Right atrium auricular region (tissue), 2 donors: Measurements from ENCODE around the gene UBE2G2. TPM values are rescaled to one million over a fixed set of nuclear protein-coding genes. Genes with fewer than 3 reads are reported as not detected.

Experiments
- DNase-seq: peaks from one replicate; pipeline ENCODE4 v3.0.0-alpha.2; 2019; ENCODE audit warnings: low spot score
- H3K27ac ChIP-seq, 2 donors: fragments of 200-600 bp; sonication (generic); 1 replicate in 1 of 2; 2 replicates in 1 of 2; pipeline ENCODE4 v1.5.1; 2016 to 2019
- H3K27me3 ChIP-seq, 2 donors: fragments of 200-600 bp; sonication (generic); one replicate each; pipeline versions ENCODE4 v1.5.1 to v1.6.0; 2017 to 2019
- H3K36me3 ChIP-seq: fragments of 200-600 bp; sonication (generic); one replicate; pipeline ENCODE4 v1.5.1; 2016
- H3K4me1 ChIP-seq, 2 donors: fragments of 200-600 bp; sonication (generic); one replicate each; pipeline versions ENCODE4 v1.5.1 to v1.6.0; 2017 to 2019
- H3K4me3 ChIP-seq, 2 donors: fragments of 200-600 bp; sonication (generic); 1 replicate in 1 of 2; 2 replicates in 1 of 2; pipeline ENCODE4 v1.5.1; 2017 to 2019; ENCODE audit warnings: mild to moderate bottlenecking in 1 of 2, moderate library complexity in 1 of 2
- H3K9me3 ChIP-seq, 2 donors: fragments of 200-600 bp; sonication (generic); one replicate each; pipeline ENCODE4 v1.5.1; 2019
- total RNA-seq, 2 donors: library from RNA; depleted of rRNA; stranded (reverse); fragments of >200 nt; gene quantifications; one replicate each; pipeline ENCODE4 v1.1.0, GENCODE V29; 2016
- TF ChIP-seq, protein P1 (sequence below), 2 donors: fragments of 200-600 bp; sonication (generic); IDR thresholded peaks; one replicate each; pipeline ENCODE4 v1.5.1; 2019; ENCODE audit warnings: antibody characterized with exemption in 2 of 2

Gene UBE2G2
- total RNA-seq, 2 donors from 2014 or later = 47.5 to 52.5 TPM

DNA sequence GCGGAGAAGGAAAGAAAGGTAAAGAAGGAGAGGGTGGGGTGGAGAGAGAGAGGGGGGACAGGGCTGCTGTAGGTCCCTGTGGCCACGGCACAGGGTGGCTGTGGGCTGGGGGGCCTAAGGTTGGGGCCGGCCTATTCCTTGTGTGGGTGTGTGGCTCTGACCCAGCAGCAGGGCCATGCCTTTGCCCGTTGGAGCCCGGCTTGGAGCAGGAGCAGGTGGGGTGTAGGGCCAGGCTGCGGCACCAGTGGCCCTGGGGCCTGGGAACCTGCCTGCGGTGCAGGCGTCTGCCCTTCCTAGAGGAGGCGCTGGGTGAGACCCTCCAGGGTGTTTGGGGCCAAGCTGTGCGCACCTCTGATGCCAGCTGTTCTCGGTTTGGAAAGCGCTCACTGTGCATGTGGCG is 35.9 kb upstream of the UBE2G2 start:
- no peak overlapping the region for H3K27ac ChIP-seq
- peaks cover 0 to 7% of the 10 kb centered on the region in 2 donors for H3K4me1 ChIP-seq
- no peaks in the 10 kb centered on the region for H3K36me3 ChIP-seq
- no peaks in the 10 kb centered on the region for H3K27me3 ChIP-seq
- H3K9me3 ChIP-seq = no peaks in the 10 kb centered on the region
- DNase-seq = no peak
- no peak overlapping the region for H3K4me3 ChIP-seq
- TF ChIP-seq, protein P1, sequence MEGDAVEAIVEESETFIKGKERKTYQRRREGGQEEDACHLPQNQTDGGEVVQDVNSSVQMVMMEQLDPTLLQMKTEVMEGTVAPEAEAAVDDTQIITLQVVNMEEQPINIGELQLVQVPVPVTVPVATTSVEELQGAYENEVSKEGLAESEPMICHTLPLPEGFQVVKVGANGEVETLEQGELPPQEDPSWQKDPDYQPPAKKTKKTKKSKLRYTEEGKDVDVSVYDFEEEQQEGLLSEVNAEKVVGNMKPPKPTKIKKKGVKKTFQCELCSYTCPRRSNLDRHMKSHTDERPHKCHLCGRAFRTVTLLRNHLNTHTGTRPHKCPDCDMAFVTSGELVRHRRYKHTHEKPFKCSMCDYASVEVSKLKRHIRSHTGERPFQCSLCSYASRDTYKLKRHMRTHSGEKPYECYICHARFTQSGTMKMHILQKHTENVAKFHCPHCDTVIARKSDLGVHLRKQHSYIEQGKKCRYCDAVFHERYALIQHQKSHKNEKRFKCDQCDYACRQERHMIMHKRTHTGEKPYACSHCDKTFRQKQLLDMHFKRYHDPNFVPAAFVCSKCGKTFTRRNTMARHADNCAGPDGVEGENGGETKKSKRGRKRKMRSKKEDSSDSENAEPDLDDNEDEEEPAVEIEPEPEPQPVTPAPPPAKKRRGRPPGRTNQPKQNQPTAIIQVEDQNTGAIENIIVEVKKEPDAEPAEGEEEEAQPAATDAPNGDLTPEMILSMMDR (IDR thresholded peaks at IDR 0.05) = no peak

GRCh38 chr21:44836666-44837471 is 35.2 kb upstream of the UBE2G2 start:
- no peak overlapping the region for H3K27ac ChIP-seq
- H3K36me3 ChIP-seq = no peaks in the 10 kb centered on the region
- H3K4me1 ChIP-seq = peaks cover 0 to 7% of the 10 kb centered on the region in 2 donors
- no peaks in the 10 kb centered on the region for H3K27me3 ChIP-seq
- no peak for DNase-seq
- no peak overlapping the region for H3K4me3 ChIP-seq
- TF ChIP-seq, protein P1 (IDR thresholded peaks at IDR 0.05) = no peak
- no peaks in the 10 kb centered on the region for H3K9me3 ChIP-seq

GRCh38 chr21:44836349-44836665 is 34.7 kb upstream of the UBE2G2 start:
- TF ChIP-seq, protein P1 (IDR thresholded peaks at IDR 0.05) = no peak
- H3K27ac ChIP-seq = no peak overlapping the region
- H3K4me1 ChIP-seq = peaks cover 0 to 7% of the 10 kb centered on the region in 2 donors
- no peak for DNase-seq
- no peaks in the 10 kb centered on the region for H3K9me3 ChIP-seq
- H3K36me3 ChIP-seq = no peaks in the 10 kb centered on the region
- no peak overlapping the region for H3K4me3 ChIP-seq
- no peaks in the 10 kb centered on the region for H3K27me3 ChIP-seq

DNA sequence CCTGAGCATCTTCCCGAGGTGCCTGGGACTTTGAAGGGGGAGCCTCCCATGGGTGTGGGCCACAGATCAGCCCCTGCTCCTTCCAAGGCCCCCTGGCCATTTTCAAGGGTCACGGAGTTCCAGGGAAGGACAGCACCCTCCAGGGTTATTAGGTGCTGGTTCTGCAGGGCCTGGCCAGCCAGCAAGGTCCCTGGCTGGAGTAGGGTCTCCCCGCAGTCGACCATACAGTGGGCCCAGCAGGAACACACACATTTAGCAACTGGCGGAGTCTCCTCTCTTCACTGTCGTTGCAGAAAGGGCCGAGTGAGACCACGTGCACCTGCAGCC is 34.0 kb upstream of the UBE2G2 start:
- TF ChIP-seq, protein P1 (IDR thresholded peaks at IDR 0.05) = no peak
- H3K27ac ChIP-seq = no peak overlapping the region
- H3K9me3 ChIP-seq = no peaks in the 10 kb centered on the region
- H3K36me3 ChIP-seq = no peaks in the 10 kb centered on the region
- no peak overlapping the region for H3K4me3 ChIP-seq
- H3K4me1 ChIP-seq = peaks cover 0 to 7% of the 10 kb centered on the region in 2 donors
- H3K27me3 ChIP-seq = no peaks in the 10 kb centered on the region
- DNase-seq = no peak

DNA sequence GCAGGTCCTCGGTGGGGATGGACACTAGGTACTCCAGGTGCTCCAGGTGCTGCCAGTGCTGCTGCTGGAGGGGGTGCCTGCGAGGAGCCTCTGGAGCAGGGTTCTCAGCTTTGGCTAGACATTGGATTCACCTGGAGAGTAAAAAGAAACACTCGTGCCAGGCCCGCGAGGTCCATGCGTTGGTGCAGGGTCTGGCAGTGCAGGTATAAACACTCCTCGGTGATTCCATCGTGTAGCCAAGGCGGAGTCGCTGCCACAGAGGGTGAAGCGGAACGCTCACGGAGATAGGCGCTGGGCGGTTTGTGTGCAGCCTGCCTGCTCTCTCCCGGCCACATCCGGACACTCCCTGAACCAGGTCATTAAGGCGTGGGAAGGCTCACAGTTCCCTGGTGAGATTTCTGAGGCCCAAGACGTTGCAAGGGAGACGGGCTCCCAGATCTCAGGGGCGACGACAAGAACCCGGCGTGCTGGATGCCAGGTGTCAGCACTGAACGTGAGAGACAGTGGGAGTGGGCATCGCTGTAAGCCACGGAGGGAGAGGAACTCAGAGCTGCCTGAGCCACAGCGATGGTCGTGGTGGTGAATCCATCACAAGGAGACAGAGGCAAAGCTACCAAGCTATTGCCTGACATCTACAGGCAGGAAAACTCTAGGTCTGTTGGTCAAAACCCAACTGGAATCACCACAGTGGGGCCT is 33.5 kb upstream of the UBE2G2 start:
- TF ChIP-seq, protein P1 (IDR thresholded peaks at IDR 0.05) = no peak
- Histone ChIP-seq H3K36me3 (no peaks in the 10 kb centered on the region), H3K9me3 (no peaks in the 10 kb centered on the region), H3K27me3 (no peaks in the 10 kb centered on the region), H3K4me1 (peaks cover 0 to 7% of the 10 kb centered on the region in 2 donors), H3K4me3 (no peak overlapping the region), H3K27ac (no peak overlapping the region)
- DNase-seq = no peak
